ENCODE results near the gene PPP1R12A. TPM values are rescaled to one million over a fixed set of nuclear protein-coding genes. Genes with fewer than 3 reads are reported as not detected.

PPP1R12A gene
- total RNA-seq, 1 donor from 2014 or later = 109 TPM

DNA sequence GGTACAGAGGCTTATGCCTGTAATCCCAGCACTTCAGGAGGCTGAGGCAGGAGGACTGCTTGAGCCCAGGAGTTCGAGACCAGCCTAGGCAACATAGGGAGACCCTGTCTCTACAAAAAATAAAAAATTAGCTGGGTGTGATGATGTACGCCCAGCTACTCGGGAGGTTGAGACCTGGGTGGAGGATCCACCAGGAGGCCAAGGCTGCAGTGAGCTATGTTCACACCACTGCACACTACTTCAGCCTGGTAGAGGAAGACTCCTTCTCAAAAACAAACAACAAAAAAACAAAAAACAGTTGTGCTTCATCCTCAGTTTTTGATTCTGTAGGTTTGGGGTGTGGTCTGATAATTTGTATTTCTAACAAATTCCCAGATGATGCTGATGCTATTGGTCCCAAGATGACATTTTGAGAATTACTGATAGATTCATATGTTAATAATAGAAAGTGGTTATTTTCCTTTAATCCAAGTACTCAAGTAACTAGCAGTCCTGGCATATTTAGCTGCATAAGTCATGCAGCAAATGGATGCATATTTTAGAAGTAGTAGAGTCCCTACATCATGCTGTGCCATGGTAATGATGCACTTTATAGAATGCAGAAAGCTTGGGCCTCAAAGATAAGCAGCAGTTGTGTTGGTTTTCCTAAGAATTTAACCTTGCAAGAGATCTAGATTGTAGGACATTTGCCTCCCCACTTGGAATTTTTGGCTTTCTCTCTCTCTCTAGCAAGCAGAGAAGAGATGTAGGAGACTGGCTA lies 168.0 kb downstream of the PPP1R12A start:
- no peaks in the 10 kb centered on the region for H3K36me3 Mint-ChIP-seq (ENCODE audit: low read depth, unreplicated experiment)
- TF ChIP-seq, protein P1, sequence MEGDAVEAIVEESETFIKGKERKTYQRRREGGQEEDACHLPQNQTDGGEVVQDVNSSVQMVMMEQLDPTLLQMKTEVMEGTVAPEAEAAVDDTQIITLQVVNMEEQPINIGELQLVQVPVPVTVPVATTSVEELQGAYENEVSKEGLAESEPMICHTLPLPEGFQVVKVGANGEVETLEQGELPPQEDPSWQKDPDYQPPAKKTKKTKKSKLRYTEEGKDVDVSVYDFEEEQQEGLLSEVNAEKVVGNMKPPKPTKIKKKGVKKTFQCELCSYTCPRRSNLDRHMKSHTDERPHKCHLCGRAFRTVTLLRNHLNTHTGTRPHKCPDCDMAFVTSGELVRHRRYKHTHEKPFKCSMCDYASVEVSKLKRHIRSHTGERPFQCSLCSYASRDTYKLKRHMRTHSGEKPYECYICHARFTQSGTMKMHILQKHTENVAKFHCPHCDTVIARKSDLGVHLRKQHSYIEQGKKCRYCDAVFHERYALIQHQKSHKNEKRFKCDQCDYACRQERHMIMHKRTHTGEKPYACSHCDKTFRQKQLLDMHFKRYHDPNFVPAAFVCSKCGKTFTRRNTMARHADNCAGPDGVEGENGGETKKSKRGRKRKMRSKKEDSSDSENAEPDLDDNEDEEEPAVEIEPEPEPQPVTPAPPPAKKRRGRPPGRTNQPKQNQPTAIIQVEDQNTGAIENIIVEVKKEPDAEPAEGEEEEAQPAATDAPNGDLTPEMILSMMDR (IDR thresholded peaks at IDR 0.05; ENCODE audit: unreplicated experiment) = no peak
- DNase-seq (ENCODE audit: low spot score) = no peak
- no peak overlapping the region for H3K4me3 Mint-ChIP-seq (ENCODE audit: unreplicated experiment)
- H3K4me1 Mint-ChIP-seq (ENCODE audit: unreplicated experiment) = no peaks in the 10 kb centered on the region
- no peaks in the 10 kb centered on the region for H3K27me3 Mint-ChIP-seq (ENCODE audit: unreplicated experiment)
- H3K9me3 Mint-ChIP-seq (ENCODE audit: unreplicated experiment) = no peaks in the 10 kb centered on the region
- no peak overlapping the region for H3K27ac Mint-ChIP-seq (ENCODE audit: unreplicated experiment)

DNA sequence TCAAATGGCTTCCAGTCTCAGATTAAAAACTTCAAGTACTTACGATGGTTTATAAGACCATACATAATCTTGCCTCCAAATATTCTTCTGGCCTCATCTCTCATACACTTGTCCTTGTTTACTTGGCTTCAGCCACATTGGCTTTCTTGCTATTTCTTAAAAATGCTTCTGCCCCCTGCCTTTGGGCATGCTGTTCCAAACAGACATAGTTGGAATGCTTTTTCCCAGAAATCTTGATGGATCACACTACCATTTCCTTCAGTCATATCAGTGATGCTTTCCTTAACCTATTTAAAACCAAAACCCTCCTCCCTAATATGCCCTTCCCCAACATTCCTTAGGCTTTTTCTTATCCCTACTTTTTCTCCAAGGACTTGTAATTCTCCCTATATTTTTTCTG lies 169.7 kb downstream of the PPP1R12A start:
- Mint-ChIP-seq H3K4me1 (ENCODE audit: unreplicated experiment) (no peaks in the 10 kb centered on the region), H3K4me3 (ENCODE audit: unreplicated experiment) (no peak overlapping the region), H3K27ac (ENCODE audit: unreplicated experiment) (no peak overlapping the region), H3K36me3 (ENCODE audit: low read depth, unreplicated experiment) (no peaks in the 10 kb centered on the region), H3K9me3 (ENCODE audit: unreplicated experiment) (no peaks in the 10 kb centered on the region), H3K27me3 (ENCODE audit: unreplicated experiment) (no peaks in the 10 kb centered on the region)
- TF ChIP-seq, protein P1 (IDR thresholded peaks at IDR 0.05; ENCODE audit: unreplicated experiment) = no peak
- DNase-seq (ENCODE audit: low spot score) = no peak

DNA sequence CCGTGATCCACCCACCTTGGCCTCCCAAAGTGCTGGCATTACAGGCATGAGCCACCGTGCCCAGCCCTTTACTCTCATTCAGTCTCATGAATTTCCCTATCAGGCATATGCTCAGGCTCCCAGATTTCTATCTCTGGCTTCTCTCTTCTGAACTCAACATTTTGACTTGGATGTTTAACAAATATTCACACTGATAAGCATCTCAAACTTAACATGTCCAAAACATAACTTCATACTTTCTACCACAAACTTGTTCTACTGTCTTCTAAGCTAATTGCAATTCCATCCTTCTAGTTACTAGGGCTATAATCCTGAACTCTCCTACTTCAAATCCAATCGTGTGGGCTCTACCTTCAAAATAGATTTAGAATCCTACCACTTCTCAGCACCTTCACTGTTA lies 170.3 kb downstream of the PPP1R12A start:
- H3K9me3 Mint-ChIP-seq (ENCODE audit: unreplicated experiment) = no peaks in the 10 kb centered on the region
- H3K36me3 Mint-ChIP-seq (ENCODE audit: low read depth, unreplicated experiment) = no peaks in the 10 kb centered on the region
- H3K27me3 Mint-ChIP-seq (ENCODE audit: unreplicated experiment) = no peaks in the 10 kb centered on the region
- H3K27ac Mint-ChIP-seq (ENCODE audit: unreplicated experiment) = no peak overlapping the region
- TF ChIP-seq, protein P1 (IDR thresholded peaks at IDR 0.05; ENCODE audit: unreplicated experiment) = no peak
- no peak overlapping the region for H3K4me3 Mint-ChIP-seq (ENCODE audit: unreplicated experiment)
- no peaks in the 10 kb centered on the region for H3K4me1 Mint-ChIP-seq (ENCODE audit: unreplicated experiment)
- no peak for DNase-seq (ENCODE audit: low spot score)

DNA sequence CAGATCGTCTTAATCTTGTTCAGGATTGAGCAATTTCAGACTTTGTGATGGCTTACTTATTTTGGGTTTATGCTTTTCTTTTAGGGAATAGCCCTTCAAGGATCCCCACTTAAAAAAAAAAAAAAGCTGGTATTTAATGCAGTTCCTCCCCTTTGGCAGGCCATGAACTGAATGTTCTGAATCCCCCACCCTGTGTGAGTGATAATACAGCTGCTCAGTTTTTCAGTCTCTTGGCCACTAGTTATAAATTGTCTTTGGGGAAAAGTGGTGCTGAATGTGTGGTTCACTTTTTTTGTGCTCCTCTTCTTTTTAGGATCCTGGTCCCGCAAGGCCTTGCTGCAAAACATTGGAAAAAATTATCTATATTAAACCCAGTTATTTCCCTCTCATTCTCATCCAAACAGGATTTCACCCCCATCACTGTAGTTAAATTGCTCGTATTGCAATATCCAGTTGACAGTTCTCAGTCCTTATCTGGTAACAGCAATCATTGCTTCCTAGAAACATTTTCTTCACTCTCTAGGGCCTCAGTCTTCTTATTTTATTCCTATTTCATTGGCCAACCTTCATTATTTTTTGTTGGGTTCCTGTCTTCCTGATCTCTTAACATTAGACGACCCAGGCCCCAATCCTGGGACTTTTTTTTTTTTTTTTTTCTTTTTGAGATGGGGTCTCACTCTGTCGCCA lies 171.0 kb downstream of the PPP1R12A start:
- Mint-ChIP-seq H3K4me1 (ENCODE audit: unreplicated experiment) (no peaks in the 10 kb centered on the region), H3K27ac (ENCODE audit: unreplicated experiment) (no peak overlapping the region), H3K36me3 (ENCODE audit: low read depth, unreplicated experiment) (no peaks in the 10 kb centered on the region), H3K4me3 (ENCODE audit: unreplicated experiment) (no peak overlapping the region), H3K27me3 (ENCODE audit: unreplicated experiment) (no peaks in the 10 kb centered on the region), H3K9me3 (ENCODE audit: unreplicated experiment) (no peaks in the 10 kb centered on the region)
- DNase-seq (ENCODE audit: low spot score) = no peak
- TF ChIP-seq, protein P1 (IDR thresholded peaks at IDR 0.05; ENCODE audit: unreplicated experiment) = no peak

DNA sequence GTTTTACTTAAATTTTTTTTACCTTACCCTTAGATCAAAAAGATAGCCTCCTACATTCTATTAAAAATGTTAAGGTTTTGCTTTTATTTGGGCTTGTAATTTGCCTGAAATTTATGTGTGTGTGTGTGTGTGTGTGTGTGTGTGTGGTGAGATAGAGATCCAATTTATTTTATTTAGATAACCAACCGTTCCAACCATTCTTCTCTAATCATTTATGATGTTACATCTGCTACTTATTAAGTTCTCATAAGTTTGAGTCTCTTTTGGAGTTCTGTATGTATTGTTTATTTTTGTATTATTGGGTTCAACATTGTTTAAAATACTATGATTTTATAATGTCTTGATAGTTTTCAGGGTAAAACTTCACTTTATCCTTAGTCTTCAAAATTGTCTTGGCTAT lies 173.6 kb downstream of the PPP1R12A start:
- no peak overlapping the region for H3K27ac Mint-ChIP-seq (ENCODE audit: unreplicated experiment)

More for the DNA sequence above, 173.6 kb downstream of the PPP1R12A start:
- Mint-ChIP-seq H3K36me3 (ENCODE audit: low read depth, unreplicated experiment) (no peaks in the 10 kb centered on the region), H3K4me1 (ENCODE audit: unreplicated experiment) (no peaks in the 10 kb centered on the region), H3K27me3 (ENCODE audit: unreplicated experiment) (peaks cover 2% of the 10 kb centered on the region), H3K9me3 (ENCODE audit: unreplicated experiment) (no peaks in the 10 kb centered on the region), H3K4me3 (ENCODE audit: unreplicated experiment) (no peak overlapping the region)
- no peak for DNase-seq (ENCODE audit: low spot score)
- TF ChIP-seq, protein P1 (IDR thresholded peaks at IDR 0.05; ENCODE audit: unreplicated experiment) = no peak
